NCI-H1105 (cell line): ENCODE measurements around the gene IL4.

Source experiments
- DNase-seq: peaks from one replicate; lab custom pipeline; 2025; lab: John Stamatoyannopoulos, UW

IL4 gene

GRCh38 chr5:132695956-132696355 lies 22.2 kb downstream of the IL4 start:
- no peak for DNase-seq

DNA sequence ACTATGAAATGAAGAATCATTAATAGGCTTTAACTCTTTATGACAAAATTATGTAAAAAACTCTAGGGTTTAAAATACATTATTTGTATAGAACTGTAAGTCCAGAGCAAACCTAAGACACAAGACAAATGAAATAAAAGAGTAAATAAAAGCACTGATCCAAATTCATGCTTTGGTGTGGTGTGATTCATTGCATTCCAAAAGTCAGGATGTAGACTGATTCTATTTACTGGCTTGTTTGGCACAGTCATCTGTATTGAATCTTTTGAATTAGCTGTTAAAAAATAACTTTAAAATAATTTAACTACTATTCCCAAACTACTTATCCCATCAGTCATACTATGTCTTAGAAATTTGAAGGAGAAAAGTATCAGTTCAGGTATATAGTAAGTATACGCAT lies 31.1 kb downstream of the IL4 start:
- no peak for DNase-seq

DNA sequence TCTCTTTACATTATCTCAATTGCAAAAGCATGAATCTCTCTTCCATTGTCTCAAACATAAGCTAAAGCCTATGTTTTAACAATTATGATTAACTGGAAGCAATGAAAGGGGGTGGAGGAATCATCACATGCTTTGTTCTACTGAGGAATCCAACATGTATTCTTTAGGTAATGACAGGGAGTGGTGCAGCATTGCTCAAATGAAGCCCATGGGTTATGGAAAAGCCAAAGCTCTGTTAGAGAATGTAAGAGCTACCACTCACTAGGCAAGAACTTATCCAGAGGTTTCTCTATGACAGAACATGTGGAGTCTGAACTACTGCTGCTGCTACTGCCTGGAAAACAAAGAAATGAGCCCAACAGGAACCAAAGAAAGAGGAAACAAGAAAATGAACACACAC lies 34.9 kb downstream of the IL4 start:
- DNase-seq, result no peak

DNA sequence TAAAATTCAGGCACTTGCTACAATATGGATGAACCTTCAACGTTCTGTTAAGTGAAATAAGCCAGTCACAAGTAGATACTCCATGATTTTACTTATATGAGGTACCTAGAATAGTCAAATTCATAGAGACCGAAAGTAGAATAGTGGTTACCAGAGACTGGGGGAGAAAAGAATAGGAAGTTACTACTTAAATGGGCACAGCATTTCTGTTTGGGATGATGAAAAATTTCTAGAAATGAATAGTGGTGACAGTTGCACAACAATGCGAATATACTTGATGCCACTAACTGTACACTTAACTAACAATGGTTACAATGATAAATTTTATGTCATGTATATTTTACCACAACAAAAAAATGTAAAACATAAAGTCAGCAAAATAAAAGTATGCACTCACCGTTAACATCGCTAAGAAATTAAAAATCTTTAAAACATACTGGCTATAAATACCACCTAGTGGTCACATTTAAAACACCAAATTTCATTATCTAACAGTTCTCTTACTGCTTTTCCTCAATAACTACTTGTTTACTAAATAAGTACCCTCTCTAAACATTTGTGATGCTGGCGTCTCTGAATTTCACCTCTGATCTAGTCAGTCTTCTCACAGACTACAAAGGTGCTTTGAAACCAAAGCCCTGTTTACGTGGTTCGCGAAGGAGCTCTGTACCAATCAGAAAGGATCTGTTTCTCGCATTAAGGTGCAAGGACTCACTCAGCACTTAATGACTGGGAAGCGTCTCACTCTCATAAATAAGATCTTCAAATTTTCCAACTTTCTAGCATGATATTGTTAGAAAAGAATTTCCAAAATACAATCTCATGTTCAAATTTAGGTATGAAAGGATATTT lies 40.9 kb downstream of the IL4 start:
- DNase-seq, result no peak

DNA sequence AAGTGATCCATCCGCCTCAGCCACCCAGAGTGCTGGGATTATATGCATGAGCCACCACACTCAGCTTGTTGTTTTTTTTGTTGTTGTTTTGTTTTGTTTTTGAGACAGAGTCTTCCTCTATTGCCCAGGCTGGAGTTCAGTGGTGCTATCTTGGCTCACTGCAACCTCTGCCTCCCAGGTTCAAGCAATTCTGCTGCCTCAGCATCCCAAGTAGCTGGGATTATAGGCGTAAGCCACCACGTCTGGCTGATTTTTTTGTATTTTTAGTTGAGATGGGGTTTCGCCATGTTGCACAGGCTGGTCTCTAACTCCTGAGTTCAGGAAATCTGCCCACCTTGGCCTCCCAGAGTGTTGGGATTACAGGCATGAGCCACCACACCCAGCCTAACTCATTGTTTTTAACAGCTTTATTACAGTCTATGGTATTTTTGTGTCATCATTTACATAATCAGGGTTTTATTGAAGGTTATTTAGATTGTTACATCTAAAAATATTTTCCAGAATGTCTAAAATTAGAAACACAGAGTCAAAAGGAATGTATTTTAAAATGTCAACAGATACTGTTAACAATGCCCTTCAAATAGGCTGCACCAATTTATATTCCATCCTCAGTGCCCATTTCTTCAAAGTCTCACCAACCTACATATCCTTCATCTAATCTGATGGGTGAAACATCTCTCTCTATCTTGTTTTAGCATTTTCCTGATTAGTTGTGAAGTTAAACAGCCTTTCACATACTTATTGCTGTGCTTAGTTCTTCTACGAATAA lies 44.9 kb downstream of the IL4 start:
- no peak for DNase-seq

- DNase-seq, result no peak
These were observed 52.0 kb downstream of the IL4 start for GRCh38 chr5:132725745-132726144.

DNA sequence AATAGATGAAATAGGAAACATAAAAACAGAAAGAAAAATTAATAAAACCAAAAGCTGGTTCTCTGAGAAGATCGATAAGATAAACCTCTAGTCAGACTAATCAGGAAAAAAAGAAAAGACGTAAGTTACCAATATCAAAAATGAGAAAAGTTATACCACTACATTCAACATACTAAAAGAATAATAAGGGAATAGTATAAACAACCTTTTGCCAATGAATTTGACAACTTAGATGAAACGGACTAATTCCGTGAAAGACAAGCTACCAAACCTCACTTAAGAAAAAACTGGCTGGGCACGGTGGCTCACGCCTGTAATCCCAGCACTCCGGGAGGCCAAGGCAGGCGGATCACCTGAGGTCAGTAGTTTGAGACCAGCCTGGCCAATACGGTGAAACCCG lies 56.1 kb downstream of the IL4 start:
- no peak for DNase-seq
